H1 (cell line): ENCODE data around the gene ATXN3. TPM values are rescaled to one million over a fixed set of nuclear protein-coding genes. Genes with fewer than 3 reads are reported as not detected.

Experiments
- CTCF ChIA-PET: fragments of 300-600 bp; sonication (Branson Sonifier 250); formaldehyde crosslinking; loops from one replicate; lab custom pipeline; 2021; ENCODE audit not compliant: partially characterized antibody; lab: Charles Lee
- POLR2A ChIA-PET: fragments of 300-600 bp; sonication (Branson Sonifier 250); formaldehyde crosslinking; loops from one replicate; lab custom pipeline; 2021; ENCODE audit warnings: inconsistent platforms; ENCODE audit not compliant: partially characterized antibody; lab: Charles Lee
- DNase-seq, 2 experiments: peaks; one replicate each; pipeline versions ENCODE4 v3.0.0 to v3.0.0-alpha.2; 2010 to 2022; ENCODE audit warnings: low spot score in 2 of 2, low read depth in 1 of 2, mixed read lengths in 1 of 2
- FAIRE-seq: peaks from 2 replicates; lab custom pipeline; 2011; peaks lifted over from hg19 to GRCh38; lab: Jason Lieb, UNC
- H2AFZ ChIP-seq: 2 replicates; pipeline ENCODE4 v1.8.1; 2012; ENCODE audit warnings: low read length, inconsistent platforms
- H2AK5ac ChIP-seq: 2 replicates; pipeline ENCODE4 v1.6.1; 2013; ENCODE audit warnings: low read depth, low read length
- H2BK120ac ChIP-seq: replicated peaks from 2 replicates; pipeline ENCODE3; 2013; ENCODE audit warnings: low read depth, low read length, inconsistent platforms
- H2BK12ac ChIP-seq: 2 replicates; pipeline ENCODE4 v1.6.1; 2013; ENCODE audit warnings: low read depth, low read length
- H2BK15ac ChIP-seq: 2 replicates; pipeline ENCODE4 v1.6.1; 2013; ENCODE audit warnings: low read length
- H2BK20ac ChIP-seq: 2 replicates; pipeline ENCODE4 v1.6.1; 2013; ENCODE audit warnings: low read length
- H2BK5ac ChIP-seq: 2 replicates; pipeline ENCODE4 v1.6.1; 2013; ENCODE audit warnings: low read depth, low read length
- H3K14ac ChIP-seq: 2 replicates; pipeline ENCODE4 v1.6.1; 2013; ENCODE audit warnings: inconsistent platforms; ENCODE audit not compliant: insufficient read length
- H3K18ac ChIP-seq: 2 replicates; pipeline ENCODE4 v1.6.1; 2013; ENCODE audit warnings: low read length; ENCODE audit errors: extremely low read depth
- H3K23ac ChIP-seq: 2 replicates; pipeline ENCODE4 v1.6.1; 2013; ENCODE audit warnings: inconsistent platforms; ENCODE audit not compliant: insufficient read length
- H3K23me2 ChIP-seq: 2 replicates; pipeline ENCODE4 v1.6.1; 2013; ENCODE audit warnings: low read depth, low read length
- H3K27ac ChIP-seq: 2 replicates; pipeline ENCODE4 v1.6.1; 2011; ENCODE audit warnings: low read depth, low read length, inconsistent platforms
- H3K27me3 ChIP-seq, 4 experiments: replicated peaks in 1 of 4; 1 replicate in 1 of 4; 2 replicates in 3 of 4; pipeline versions ENCODE4 v1.6.1 to v1.8.1; 2011 to 2013; ENCODE audit warnings: low read length in 3 of 4, mild to moderate bottlenecking in 3 of 4, inconsistent platforms in 2 of 4, mixed read lengths in 2 of 4, moderate library complexity in 1 of 4; ENCODE audit not compliant: control insufficient read depth in 3 of 4, insufficient read depth in 3 of 4; ENCODE audit errors: extremely low read depth in 1 of 4
- H3K36me3 ChIP-seq, 4 experiments: 2 replicates each; pipeline versions ENCODE4 v1.6.1 to v1.8.1; 2011 to 2013; ENCODE audit warnings: mild to moderate bottlenecking in 4 of 4, low read length in 3 of 4, moderate library complexity in 2 of 4, control low read depth in 1 of 4, inconsistent platforms in 1 of 4; ENCODE audit not compliant: insufficient read depth in 4 of 4, control insufficient read depth in 2 of 4
- H3K4ac ChIP-seq: replicated peaks from 2 replicates; pipeline ENCODE3; 2013; ENCODE audit warnings: low read length, low read depth, mixed read lengths, inconsistent platforms; ENCODE audit not compliant: insufficient read length
- H3K4me1 ChIP-seq, 4 experiments: replicated peaks in 1 of 4; 1 replicate in 1 of 4; 2 replicates in 3 of 4; pipeline versions ENCODE4 v1.6.1 to v1.8.1; 2011 to 2013; ENCODE audit warnings: low read length in 3 of 4, inconsistent platforms in 2 of 4, mixed read lengths in 1 of 4; ENCODE audit not compliant: insufficient read depth in 4 of 4, control insufficient read depth in 3 of 4
- H3K4me2 ChIP-seq, 2 experiments: 2 replicates each; pipeline versions ENCODE4 v1.6.1 to v1.8.1; 2011 to 2013; ENCODE audit warnings: low read depth in 2 of 2, low read length in 2 of 2, control low read depth in 1 of 2, inconsistent platforms in 1 of 2, mild to moderate bottlenecking in 1 of 2; ENCODE audit not compliant: insufficient read depth in 1 of 2
- H3K4me3 ChIP-seq, 4 experiments: fragments of 200-600, 300-600 bp in 1 of 4; sonication (generic), shearing (Covaris generic), sonication (Bioruptor Twin) in 1 of 4; 2 replicates each; pipeline versions ENCODE4 v1.5.1 to v1.8.1; 2011 to 2016; ENCODE audit warnings: low read length in 4 of 4, low read depth in 3 of 4, control low read depth in 2 of 4, inconsistent platforms in 2 of 4, mild to moderate bottlenecking in 2 of 4, mixed read lengths in 1 of 4, moderate library complexity in 1 of 4; ENCODE audit not compliant: insufficient read depth in 2 of 4; ENCODE audit errors: extremely low read depth in 1 of 4
- H3K56ac ChIP-seq: replicated peaks from 2 replicates; pipeline ENCODE3; 2013; ENCODE audit warnings: low read depth, mild to moderate bottlenecking, mixed read lengths, low read length, inconsistent platforms; ENCODE audit not compliant: insufficient read length
- H3K79me1 ChIP-seq: 2 replicates; pipeline ENCODE4 v1.6.1; 2013; ENCODE audit warnings: low read depth, low read length, control low read depth
- H3K79me2 ChIP-seq, 2 experiments: 2 replicates each; pipeline versions ENCODE4 v1.6.1 to v1.8.1; 2012 to 2013; ENCODE audit warnings: low read length in 2 of 2, mild to moderate bottlenecking in 2 of 2, inconsistent platforms in 1 of 2; ENCODE audit not compliant: insufficient read depth in 2 of 2, control insufficient read depth in 1 of 2
- H3K9ac ChIP-seq, 4 experiments: replicated peaks in 1 of 4; 1 replicate in 1 of 4; 2 replicates in 3 of 4; pipeline versions ENCODE4 v1.6.1 to v1.8.1; 2011 to 2013; ENCODE audit warnings: low read depth in 3 of 4, low read length in 3 of 4, control low read depth in 2 of 4, mild to moderate bottlenecking in 2 of 4, moderate library complexity in 2 of 4, inconsistent platforms in 1 of 4; ENCODE audit errors: extremely low read depth in 1 of 4
- H3K9me3 ChIP-seq, 2 experiments: 2 replicates each; pipeline versions ENCODE4 v1.6.1 to v1.8.1; 2012 to 2013; ENCODE audit warnings: mild to moderate bottlenecking in 2 of 2, moderate library complexity in 2 of 2, control low read depth in 1 of 2, inconsistent platforms in 1 of 2, low read depth in 1 of 2, low read length in 1 of 2, mixed read lengths in 1 of 2; ENCODE audit not compliant: insufficient read depth in 2 of 2
- H4K20me1 ChIP-seq, 2 experiments: replicated peaks in 1 of 2; 2 replicates each; pipeline versions ENCODE3 to v1.8.1; 2011 to 2013; ENCODE audit warnings: inconsistent platforms in 2 of 2, low read length in 2 of 2, mild to moderate bottlenecking in 1 of 2; ENCODE audit not compliant: insufficient read depth in 2 of 2, control insufficient read depth in 1 of 2
- H4K5ac ChIP-seq: 2 replicates; pipeline ENCODE4 v1.6.1; 2013; ENCODE audit warnings: low read length, low read depth, mixed read lengths, inconsistent platforms; ENCODE audit not compliant: insufficient read length
- H4K8ac ChIP-seq: 2 replicates; pipeline ENCODE4 v1.8.0; 2013; ENCODE audit warnings: mild to moderate bottlenecking, moderate library complexity, low read length, inconsistent platforms; ENCODE audit not compliant: insufficient read depth; ENCODE audit errors: extremely low read depth
- H4K91ac ChIP-seq: replicated peaks from 2 replicates; pipeline ENCODE3; 2013; ENCODE audit warnings: low read length, mixed read lengths, inconsistent platforms; ENCODE audit not compliant: insufficient read length
- BRCA1 ChIP-seq: IDR thresholded peaks from 2 replicates; pipeline ENCODE4 v1.6.1; 2012; ENCODE audit warnings: low read depth, low read length, improper control_type of control experiment
- CBX8 ChIP-seq: fragments of 300-800, 300-1000 bp; sonication (generic); IDR thresholded peaks from 2 replicates; pipeline ENCODE4 v1.7.1; 2016; ENCODE audit warnings: low read depth, low read length, borderline replicate concordance
- EZH2 ChIP-seq: fragments of 200-600 bp; sonication (generic); IDR thresholded peaks from 2 replicates; pipeline ENCODE4 v1.7.1; 2012; ENCODE audit warnings: low read depth, mild to moderate bottlenecking, moderate library complexity, low read length, inconsistent platforms; ENCODE audit not compliant: severe bottlenecking
- FOSL1 ChIP-seq: IDR thresholded peaks from 2 replicates; pipeline ENCODE4 v1.6.1; 2011; ENCODE audit warnings: mild to moderate bottlenecking, low read depth, low read length, moderate library complexity; ENCODE audit not compliant: insufficient read depth
- NRF1 ChIP-seq: IDR thresholded peaks from 2 replicates; pipeline ENCODE4 v1.6.1; 2011; ENCODE audit warnings: mild to moderate bottlenecking, low read depth, low read length, improper control_type of control experiment
- PHF8 ChIP-seq: fragments of 200-600 bp; sonication (generic); conservative IDR thresholded peaks from 2 replicates; pipeline ENCODE4 v1.7.1; 2012; ENCODE audit warnings: low read depth, mild to moderate bottlenecking, inconsistent platforms, low read length, moderate library complexity
- POLR2AphosphoS5 ChIP-seq: IDR thresholded peaks from 2 replicates; pipeline ENCODE4 v1.6.1; 2011; ENCODE audit warnings: low read depth, low read length
- RXRA ChIP-seq: IDR thresholded peaks from 2 replicates; pipeline ENCODE4 v1.6.1; 2011; ENCODE audit warnings: low read depth, mild to moderate bottlenecking, low read length, moderate library complexity; ENCODE audit not compliant: insufficient read depth
- SIRT6 ChIP-seq: IDR thresholded peaks from one replicate; pipeline ENCODE4 v1.7.1; 2012; ENCODE audit warnings: low read length, inconsistent platforms
- TBP ChIP-seq: IDR thresholded peaks from 2 replicates; pipeline ENCODE4 v1.6.1; 2011; ENCODE audit warnings: low read depth, low read length, improper control_type of control experiment
- TCF12 ChIP-seq: IDR thresholded peaks from 2 replicates; pipeline ENCODE4 v1.6.1; 2011; ENCODE audit warnings: low read depth, mild to moderate bottlenecking, low read length
- polyA plus RNA-seq, 7 experiments: library from polyadenylated mRNA; depleted of rRNA in 3 of 7; stranded (reverse) in 5 of 7; unstranded in 2 of 7; fragments of >200 nt in 5 of 7; fragments of 200-250 nt in 2 of 7; gene quantifications; 1 replicate in 5 of 7; 2 replicates in 1 of 7; 4 replicates in 1 of 7; pipeline versions ENCODE4 v1.2.1 to v1.2.3, GENCODE V29; 2011 to 2013; ENCODE audit warnings: missing spikeins in 2 of 7, mixed read lengths in 2 of 7
- total RNA-seq: library from RNA; stranded (reverse); fragmentation: NEBNext Ultra II Directional; extraction: Animal tissue kit (Norgen Biotek cat#: 25700); gene quantifications from 2 replicates; pipeline ENCODE4 v1.2.1, GENCODE V29; 2021
- TF ChIP-seq, protein P1 (sequence below), 3 experiments: IDR thresholded peaks; 1 replicate in 2 of 3; 2 replicates in 1 of 3; pipeline versions ENCODE4 v1.5.1 to v1.6.1; 2011; ENCODE audit warnings: low read length in 3 of 3, mild to moderate bottlenecking in 3 of 3, inconsistent platforms in 2 of 3, low read depth in 1 of 3, moderate library complexity in 1 of 3; ENCODE audit not compliant: insufficient read depth in 1 of 3; ENCODE audit errors: control extremely low read depth in 1 of 3

The ATXN3 gene
- total and polyA plus RNA-seq, 2 of the 8 experiments (the other 6 are each of a cell fraction or from before 2014, with no cell fraction given), result 8.8 to 37.2 TPM

DNA sequence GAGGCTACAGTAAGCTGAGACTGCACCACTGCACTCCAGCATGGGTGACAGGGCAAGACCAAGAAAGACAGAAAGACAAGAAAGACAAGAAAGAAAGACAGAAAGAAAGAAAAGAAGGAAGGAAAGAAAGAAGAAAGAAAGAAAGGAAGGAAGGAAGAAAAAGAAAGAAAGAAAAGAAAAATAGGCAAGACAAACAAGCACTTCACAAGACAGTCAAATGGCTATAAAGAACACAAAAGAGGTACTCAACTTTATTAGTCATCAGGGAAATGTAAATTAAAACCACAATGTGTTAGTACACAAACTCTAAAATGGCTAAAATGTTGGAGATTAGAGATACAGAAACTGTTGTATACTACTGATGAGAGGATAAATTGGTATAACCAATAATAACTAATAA lies 6.6 kb downstream of the ATXN3 start:
- H3K9ac ChIP-seq, result no peak overlapping the region
- peaks cover 0 to 6% (median 4%) of the 10 kb centered on the region in 4 experiments; a peak in 2 of 8 replicates for H3K36me3 ChIP-seq
- H3K18ac ChIP-seq, result no peak overlapping the region
- ChIA-PET POLR2A (interaction anchor here (0.6 to 3.8 kb wide), 2 partner anchors 22 to 30 kb away, joined by 3 to 23 read pairs; partner anchors contain the start of genes CPSF2 and NDUFB1), CTCF (interaction anchor here (1.0 kb wide), 1 partner anchor 1674 kb away, joined by 3 read pairs; no protein-coding TSS in a partner anchor)
- no peak overlapping the region for H2BK20ac ChIP-seq
- H3K14ac ChIP-seq, result no peak overlapping the region
- no peaks in the 10 kb centered on the region for H3K9me3 ChIP-seq
- no peak overlapping the region for H3K4ac ChIP-seq
- H4K91ac ChIP-seq, result no peak overlapping the region
- H3K79me2 ChIP-seq, result peaks cover 19 to 76% of the 10 kb centered on the region in 2 experiments
- H2AFZ ChIP-seq, result no peak overlapping the region
- TF ChIP-seq TCF12 (no peak), FOSL1 (no peak), BRCA1 (no peak), PHF8 (no peak), CBX8 (no peak), NRF1 (no peak), TBP (no peak), RXRA (no peak), SIRT6 (no peak), EZH2 (no peak), POLR2AphosphoS5 (no peak)
- TF ChIP-seq, protein P1, sequence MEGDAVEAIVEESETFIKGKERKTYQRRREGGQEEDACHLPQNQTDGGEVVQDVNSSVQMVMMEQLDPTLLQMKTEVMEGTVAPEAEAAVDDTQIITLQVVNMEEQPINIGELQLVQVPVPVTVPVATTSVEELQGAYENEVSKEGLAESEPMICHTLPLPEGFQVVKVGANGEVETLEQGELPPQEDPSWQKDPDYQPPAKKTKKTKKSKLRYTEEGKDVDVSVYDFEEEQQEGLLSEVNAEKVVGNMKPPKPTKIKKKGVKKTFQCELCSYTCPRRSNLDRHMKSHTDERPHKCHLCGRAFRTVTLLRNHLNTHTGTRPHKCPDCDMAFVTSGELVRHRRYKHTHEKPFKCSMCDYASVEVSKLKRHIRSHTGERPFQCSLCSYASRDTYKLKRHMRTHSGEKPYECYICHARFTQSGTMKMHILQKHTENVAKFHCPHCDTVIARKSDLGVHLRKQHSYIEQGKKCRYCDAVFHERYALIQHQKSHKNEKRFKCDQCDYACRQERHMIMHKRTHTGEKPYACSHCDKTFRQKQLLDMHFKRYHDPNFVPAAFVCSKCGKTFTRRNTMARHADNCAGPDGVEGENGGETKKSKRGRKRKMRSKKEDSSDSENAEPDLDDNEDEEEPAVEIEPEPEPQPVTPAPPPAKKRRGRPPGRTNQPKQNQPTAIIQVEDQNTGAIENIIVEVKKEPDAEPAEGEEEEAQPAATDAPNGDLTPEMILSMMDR (IDR thresholded peaks at IDR 0.05; ENCODE audit: control extremely low read depth in 1 of 3, insufficient read depth in 1 of 3, low read depth in 1 of 3, low read length in 3 of 3), result no peak
- TF ChIP-seq, all 59 proteins: peak for 0
- no peak overlapping the region for H2AK5ac ChIP-seq
- no peak overlapping the region for H4K5ac ChIP-seq
- H3K27me3 ChIP-seq, result no peaks in the 10 kb centered on the region
- no peak overlapping the region for H3K56ac ChIP-seq
- no peak overlapping the region for H4K8ac ChIP-seq
- no peak for DNase-seq
- H3K4me1 ChIP-seq, result peaks cover 0 to 3% (median 0%) of the 10 kb centered on the region in 4 experiments; a peak in 1 of 7 replicates
- no peak overlapping the region for H3K4me2 ChIP-seq
- H3K23me2 ChIP-seq, result no peaks in the 10 kb centered on the region
- peaks cover 2 to 4% of the 10 kb centered on the region in 2 experiments for H4K20me1 ChIP-seq
- no peak for FAIRE-seq
- no peak overlapping the region for H2BK120ac ChIP-seq
- peaks cover 9% of the 10 kb centered on the region; the same call in 1 of the 2 replicates for H3K79me1 ChIP-seq
- no peak overlapping the region for H3K23ac ChIP-seq
- no peak overlapping the region for H2BK12ac ChIP-seq
- no peak overlapping the region for H2BK5ac ChIP-seq
- H3K4me3 ChIP-seq, result no peak overlapping the region
- H3K27ac ChIP-seq, result no peak overlapping the region
- no peak overlapping the region for H2BK15ac ChIP-seq
